ENCODE measurements around the gene APBA1. TPM values are rescaled to one million over a fixed set of nuclear protein-coding genes. Genes with fewer than 3 reads are reported as not detected.

APBA1 gene
- total and polyA plus RNA-seq, 9 of the 15 experiments (the other 6 are each of a cell fraction or from before 2014, with no cell fraction given): 0.01 to 0.02 TPM; not detected in 7

DNA sequence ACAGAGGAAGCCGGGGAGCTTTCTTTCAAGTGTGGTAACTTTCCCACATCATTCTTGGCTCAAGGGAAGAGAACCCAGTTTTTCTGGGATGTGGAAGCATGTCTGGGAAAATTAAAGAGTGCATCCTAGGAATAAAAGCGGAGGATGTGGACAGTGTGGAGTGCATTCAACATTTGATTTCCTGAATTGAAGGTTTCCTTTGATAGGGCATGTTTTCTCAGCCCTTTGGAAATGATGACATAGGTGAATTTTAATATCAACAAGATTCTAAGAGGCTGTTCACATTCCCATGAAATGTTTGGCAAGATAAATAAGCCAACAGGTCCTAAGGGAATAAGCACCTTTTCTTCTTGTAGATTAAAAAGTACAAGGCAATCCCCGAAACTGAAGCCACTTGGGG lies 283.6 kb downstream of the APBA1 start:
- no peak for FAIRE-seq
- no peak for TF ChIP-seq U2AF1 (optimal IDR thresholded peaks at IDR 0.05; ENCODE audit: low read depth, low read length)
- no peak for TF ChIP-seq GATA2 (CRISPR knock-in tag; IDR thresholded peaks at IDR 0.05)
- no peak for TF ChIP-seq MLLT1 (IDR thresholded peaks at IDR 0.05)
- no peak for TF ChIP-seq ZNF384 (IDR thresholded peaks at IDR 0.05; ENCODE audit: low read depth, low read length)
- no peak for TF ChIP-seq HNRNPL (IDR thresholded peaks at IDR 0.05; ENCODE audit: low read depth, low read length)
- TF ChIP-seq, protein P1, sequence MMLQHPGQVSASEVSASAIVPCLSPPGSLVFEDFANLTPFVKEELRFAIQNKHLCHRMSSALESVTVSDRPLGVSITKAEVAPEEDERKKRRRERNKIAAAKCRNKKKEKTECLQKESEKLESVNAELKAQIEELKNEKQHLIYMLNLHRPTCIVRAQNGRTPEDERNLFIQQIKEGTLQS (IDR thresholded peaks at IDR 0.05): no peak
- TF ChIP-seq, protein P1 (CRISPR knock-in tag; conservative IDR thresholded peaks at IDR 0.05): no peak
- TF ChIP-seq, protein P2, sequence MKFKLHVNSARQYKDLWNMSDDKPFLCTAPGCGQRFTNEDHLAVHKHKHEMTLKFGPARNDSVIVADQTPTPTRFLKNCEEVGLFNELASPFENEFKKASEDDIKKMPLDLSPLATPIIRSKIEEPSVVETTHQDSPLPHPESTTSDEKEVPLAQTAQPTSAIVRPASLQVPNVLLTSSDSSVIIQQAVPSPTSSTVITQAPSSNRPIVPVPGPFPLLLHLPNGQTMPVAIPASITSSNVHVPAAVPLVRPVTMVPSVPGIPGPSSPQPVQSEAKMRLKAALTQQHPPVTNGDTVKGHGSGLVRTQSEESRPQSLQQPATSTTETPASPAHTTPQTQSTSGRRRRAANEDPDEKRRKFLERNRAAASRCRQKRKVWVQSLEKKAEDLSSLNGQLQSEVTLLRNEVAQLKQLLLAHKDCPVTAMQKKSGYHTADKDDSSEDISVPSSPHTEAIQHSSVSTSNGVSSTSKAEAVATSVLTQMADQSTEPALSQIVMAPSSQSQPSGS (CRISPR knock-in tag; IDR thresholded peaks at IDR 0.05): no peak
- TF ChIP-seq, protein P3, sequence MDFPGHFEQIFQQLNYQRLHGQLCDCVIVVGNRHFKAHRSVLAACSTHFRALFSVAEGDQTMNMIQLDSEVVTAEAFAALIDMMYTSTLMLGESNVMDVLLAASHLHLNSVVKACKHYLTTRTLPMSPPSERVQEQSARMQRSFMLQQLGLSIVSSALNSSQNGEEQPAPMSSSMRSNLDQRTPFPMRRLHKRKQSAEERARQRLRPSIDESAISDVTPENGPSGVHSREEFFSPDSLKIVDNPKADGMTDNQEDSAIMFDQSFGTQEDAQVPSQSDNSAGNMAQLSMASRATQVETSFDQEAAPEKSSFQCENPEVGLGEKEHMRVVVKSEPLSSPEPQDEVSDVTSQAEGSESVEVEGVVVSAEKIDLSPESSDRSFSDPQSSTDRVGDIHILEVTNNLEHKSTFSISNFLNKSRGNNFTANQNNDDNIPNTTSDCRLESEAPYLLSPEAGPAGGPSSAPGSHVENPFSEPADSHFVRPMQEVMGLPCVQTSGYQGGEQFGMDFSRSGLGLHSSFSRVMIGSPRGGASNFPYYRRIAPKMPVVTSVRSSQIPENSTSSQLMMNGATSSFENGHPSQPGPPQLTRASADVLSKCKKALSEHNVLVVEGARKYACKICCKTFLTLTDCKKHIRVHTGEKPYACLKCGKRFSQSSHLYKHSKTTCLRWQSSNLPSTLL (IDR thresholded peaks at IDR 0.05): no peak
- no peak for TF ChIP-seq HMGN3 (IDR thresholded peaks at IDR 0.05; ENCODE audit: borderline replicate concordance, extremely low read depth, insufficient read length, low read depth, low read length)
- no peak for TF ChIP-seq ZNF232 (CRISPR knock-in tag; IDR thresholded peaks at IDR 0.05)
- TF ChIP-seq COPS2 (conservative IDR thresholded peaks at IDR 0.05): no peak

More for the DNA sequence above, 283.6 kb downstream of the APBA1 start:
- Histone ChIP-seq H3K9ac (ENCODE audit: insufficient read depth in 1 of 2, low read depth in 2 of 2, low read length in 2 of 2) (no peak overlapping the region), H3K9me3 (replicated peaks; ENCODE audit: control insufficient read depth, insufficient read depth, low read depth, low read length) (no peaks in the 10 kb centered on the region), H3K4me2 (ENCODE audit: insufficient read depth, low read length) (no peak overlapping the region), H3K27ac (ENCODE audit: extremely low read depth, low read depth, low read length) (no peak overlapping the region), H2AFZ (ENCODE audit: low read depth, low read length) (no peak overlapping the region), H3K9me1 (ENCODE audit: control insufficient read depth, insufficient read depth, low read length) (no peaks in the 10 kb centered on the region), H3K36me3 (ENCODE audit: control insufficient read depth, insufficient read depth, low read length) (no peaks in the 10 kb centered on the region), H3K4me3 (no peak overlapping the region), H3K27me3 (ENCODE audit: control insufficient read depth in 2 of 2, insufficient read depth in 2 of 2, low read length in 2 of 2) (peaks cover 2 to 40% of the 10 kb centered on the region in 2 experiments; a peak in 3 of 5 replicates), H3K4me1 (replicated peaks in 1 of 2; ENCODE audit: control insufficient read depth in 2 of 2, insufficient read depth in 2 of 2, low read length in 2 of 2) (no peaks in the 10 kb centered on the region), H3K79me2 (ENCODE audit: control insufficient read depth, insufficient read depth, low read length) (no peaks in the 10 kb centered on the region), H4K20me1 (replicated peaks; ENCODE audit: control insufficient read depth, insufficient read depth, low read length) (no peaks in the 10 kb centered on the region)
- intact Hi-C loops (cut with micrococcal nuclease): no loop called here
- ChIA-PET POLR2A (no interaction called here), CTCF (ENCODE audit: low intra/inter-chr PET ratio) (interaction anchor here (0.7 kb wide), 1 partner anchor 111 kb away, joined by 3 read pairs; no protein-coding TSS in a partner anchor)
- DNase-seq (ENCODE audit: extremely low read depth in 1 of 4, low spot score in 3 of 4): no peak
- 7% methylated on average over 3 of the region's 3 CpGs for WGBS (ENCODE audit: insufficient coverage, low coverage, missing lambda C conversion rate)
- no TSS peak for BruUV-seq (replicated peaks)
- in situ Hi-C loops (cut with MboI): no loop called here
- ATAC-seq: no peak
